ENCODE measurements around the gene AMFR. TPM values are rescaled to one million over a fixed set of nuclear protein-coding genes. Genes with fewer than 3 reads are reported as not detected.

Gene AMFR
- total RNA-seq, 1 donor from 2014 or later, result 65.2 TPM

- no peak overlapping the region for H3K27ac ChIP-seq (replicated peaks)
- intact Hi-C loops (cut with micrococcal nuclease), result no loop called here
- no peaks in the 10 kb centered on the region for H3K27me3 ChIP-seq (ENCODE audit: low read depth)
- no peak overlapping the region for H3K4me3 ChIP-seq
- H3K9me3 ChIP-seq (replicated peaks), result no peaks in the 10 kb centered on the region
- H3K36me3 ChIP-seq, result no peaks in the 10 kb centered on the region
- no peak for DNase-seq
- TF ChIP-seq CTCF (IDR thresholded peaks at IDR 0.05; ENCODE audit: borderline replicate concordance), result no peak
- H3K4me1 ChIP-seq, result peaks cover 47% of the 10 kb centered on the region
These were observed 4.7 kb downstream of the AMFR start for GRCh38 chr16:56420613-56421012.

- TF ChIP-seq CTCF (IDR thresholded peaks at IDR 0.05; ENCODE audit: borderline replicate concordance), result no peak
- no peak for DNase-seq
- Histone ChIP-seq H3K27ac (replicated peaks) (no peak overlapping the region), H3K9me3 (replicated peaks) (no peaks in the 10 kb centered on the region), H3K4me3 (no peak overlapping the region), H3K4me1 (peaks cover 52% of the 10 kb centered on the region), H3K36me3 (no peaks in the 10 kb centered on the region), H3K27me3 (ENCODE audit: low read depth) (no peaks in the 10 kb centered on the region)
- intact Hi-C loops (cut with micrococcal nuclease), result no loop called here
These were observed 5.4 kb downstream of the AMFR start for GRCh38 chr16:56419740-56420548.

GRCh38 chr16:56417138-56417537, 8.2 kb downstream of the AMFR start:
- intact Hi-C loops (cut with micrococcal nuclease), result no loop called here
- Histone ChIP-seq H3K27me3 (ENCODE audit: low read depth) (no peaks in the 10 kb centered on the region), H3K36me3 (peaks cover 13% of the 10 kb centered on the region), H3K4me1 (peaks cover 34% of the 10 kb centered on the region), H3K4me3 (no peak overlapping the region), H3K9me3 (replicated peaks) (no peaks in the 10 kb centered on the region), H3K27ac (replicated peaks) (no peak overlapping the region)
- no peak for TF ChIP-seq CTCF (IDR thresholded peaks at IDR 0.05; ENCODE audit: borderline replicate concordance)
- DNase-seq, result no peak

GRCh38 chr16:56415875-56416274, 9.5 kb downstream of the AMFR start:
- Histone ChIP-seq H3K27me3 (ENCODE audit: low read depth) (no peaks in the 10 kb centered on the region), H3K9me3 (replicated peaks) (no peaks in the 10 kb centered on the region), H3K27ac (replicated peaks) (no peak overlapping the region), H3K4me1 (peaks cover 27% of the 10 kb centered on the region), H3K4me3 (no peak overlapping the region), H3K36me3 (peaks cover 25% of the 10 kb centered on the region)
- intact Hi-C loops (cut with micrococcal nuclease), result no loop called here
- no peak for DNase-seq
- TF ChIP-seq CTCF (IDR thresholded peaks at IDR 0.05; ENCODE audit: borderline replicate concordance), result no peak

- H3K4me3 ChIP-seq, result no peak overlapping the region
- intact Hi-C loops (cut with micrococcal nuclease), result no loop called here
- H3K27ac ChIP-seq (replicated peaks), result no peak overlapping the region
- TF ChIP-seq CTCF (IDR thresholded peaks at IDR 0.05; ENCODE audit: borderline replicate concordance), result no peak
- H3K36me3 ChIP-seq, result peaks cover 36% of the 10 kb centered on the region
- no peaks in the 10 kb centered on the region for H3K9me3 ChIP-seq (replicated peaks)
- H3K4me1 ChIP-seq, result peaks cover 18% of the 10 kb centered on the region
- DNase-seq, result no peak
- no peaks in the 10 kb centered on the region for H3K27me3 ChIP-seq (ENCODE audit: low read depth)
These were observed 11.0 kb downstream of the AMFR start for GRCh38 chr16:56414366-56414765.
